ENCODE measurements around the gene PRMT3.
"Not testable (repeated sequence)": the region's sequence is repeated elsewhere in the genome, so short reads cannot be mapped to it uniquely, and the experiment has no call there.

The PRMT3 gene

GRCh38 chr11:20457001-20457799 is 69.7 kb downstream of the PRMT3 start:
- DNase-seq: no peak
- Mint-ChIP-seq H3K36me3 (peaks cover 25 to 44% of the 10 kb centered on the region in 2 donors), H3K4me3 (no peak overlapping the region), H3K27me3 (no peaks in the 10 kb centered on the region), H3K27ac (no peak overlapping the region), H3K9me3 (peaks cover 0 to 3% of the 10 kb centered on the region in 2 donors), H3K4me1 (no peaks in the 10 kb centered on the region)
- ATAC-seq (replicated peaks): no peak

GRCh38 chr11:20457934-20458680 is 70.6 kb downstream of the PRMT3 start:
- ATAC-seq (replicated peaks) (no peak), DNase-seq (no peak)
- Mint-ChIP-seq H3K36me3 (peaks cover 27 to 44% of the 10 kb centered on the region in 2 donors), H3K9me3 (peaks cover 0 to 3% of the 10 kb centered on the region in 2 donors), H3K4me3 (no peak overlapping the region), H3K27ac (no peak overlapping the region), H3K4me1 (no peaks in the 10 kb centered on the region), H3K27me3 (no peaks in the 10 kb centered on the region)

GRCh38 chr11:20458905-20459632 is 71.6 kb downstream of the PRMT3 start:
- H3K36me3 Mint-ChIP-seq: peaks cover 28 to 44% of the 10 kb centered on the region in 2 donors
- ATAC-seq (replicated peaks): no peak
- H3K9me3 Mint-ChIP-seq: peaks cover 0 to 3% of the 10 kb centered on the region in 2 donors

GRCh38 chr11:20459865-20460264 is 72.3 kb downstream of the PRMT3 start:
- ATAC-seq (replicated peaks) (no peak), DNase-seq (no peak)
- no peak overlapping the region for H3K27ac Mint-ChIP-seq
- no peaks in the 10 kb centered on the region for H3K27me3 Mint-ChIP-seq
- no peaks in the 10 kb centered on the region for H3K4me1 Mint-ChIP-seq
- peaks cover 28 to 41% of the 10 kb centered on the region in 2 donors for H3K36me3 Mint-ChIP-seq
- H3K9me3 Mint-ChIP-seq: peaks cover 0 to 3% of the 10 kb centered on the region in 2 donors
- H3K4me3 Mint-ChIP-seq: no peak overlapping the region

More at GRCh38 chr11:20458905-20459632, 71.6 kb downstream of the PRMT3 start:
- Mint-ChIP-seq H3K27me3 (no peaks in the 10 kb centered on the region), H3K27ac (no peak overlapping the region), H3K4me3 (no peak overlapping the region), H3K4me1 (no peaks in the 10 kb centered on the region)
- DNase-seq: no peak

GRCh38 chr11:20464518-20464917 is 77.0 kb downstream of the PRMT3 start:
- H3K9me3 Mint-ChIP-seq: no peaks in the 10 kb centered on the region
- H3K27ac Mint-ChIP-seq: no peak overlapping the region
- H3K36me3 Mint-ChIP-seq: peaks cover 20 to 39% of the 10 kb centered on the region in 2 donors
- DNase-seq (no peak), ATAC-seq (replicated peaks) (no peak)
- H3K4me1 Mint-ChIP-seq: no peaks in the 10 kb centered on the region
- no peaks in the 10 kb centered on the region for H3K27me3 Mint-ChIP-seq
- no peak overlapping the region for H3K4me3 Mint-ChIP-seq

GRCh38 chr11:20467487-20468185 is 80.1 kb downstream of the PRMT3 start:
- H3K4me3 Mint-ChIP-seq: no peak overlapping the region
- ATAC-seq (replicated peaks) (no peak), DNase-seq (no peak)
- H3K9me3 Mint-ChIP-seq: peaks cover 0 to 7% of the 10 kb centered on the region in 2 donors
- H3K4me1 Mint-ChIP-seq: no peaks in the 10 kb centered on the region
- H3K27me3 Mint-ChIP-seq: no peaks in the 10 kb centered on the region
- H3K36me3 Mint-ChIP-seq: peaks cover 24 to 38% of the 10 kb centered on the region in 2 donors
- H3K27ac Mint-ChIP-seq: no peak overlapping the region

DNA sequence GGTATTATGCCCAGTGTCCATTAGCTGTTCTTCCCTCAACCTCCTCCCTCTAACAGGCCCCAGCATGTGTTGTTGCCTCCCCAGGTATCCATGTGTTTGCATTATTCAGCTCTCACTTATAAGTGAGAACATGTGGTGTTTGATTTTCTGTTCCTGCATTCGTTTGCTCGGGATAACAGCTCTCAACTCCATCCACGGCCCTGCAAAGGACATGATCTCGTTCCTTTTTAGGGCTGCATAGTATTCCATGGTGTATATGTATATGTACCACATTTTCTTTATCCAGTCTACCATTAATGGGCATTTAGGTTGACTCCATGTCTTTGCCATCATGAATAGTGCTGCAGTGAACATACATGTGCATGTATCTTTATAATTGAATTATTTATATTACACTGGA is 82.8 kb downstream of the PRMT3 start:
- ATAC-seq (replicated peaks) (no peak), DNase-seq (no peak)
- Mint-ChIP-seq H3K27me3 (no peaks in the 10 kb centered on the region), H3K4me3 (no peak overlapping the region), H3K27ac (no peak overlapping the region), H3K9me3 (peaks cover 0 to 7% of the 10 kb centered on the region in 2 donors), H3K36me3 (peaks cover 27 to 46% of the 10 kb centered on the region in 2 donors), H3K4me1 (peaks cover 14 to 26% of the 10 kb centered on the region in 2 donors)

DNA sequence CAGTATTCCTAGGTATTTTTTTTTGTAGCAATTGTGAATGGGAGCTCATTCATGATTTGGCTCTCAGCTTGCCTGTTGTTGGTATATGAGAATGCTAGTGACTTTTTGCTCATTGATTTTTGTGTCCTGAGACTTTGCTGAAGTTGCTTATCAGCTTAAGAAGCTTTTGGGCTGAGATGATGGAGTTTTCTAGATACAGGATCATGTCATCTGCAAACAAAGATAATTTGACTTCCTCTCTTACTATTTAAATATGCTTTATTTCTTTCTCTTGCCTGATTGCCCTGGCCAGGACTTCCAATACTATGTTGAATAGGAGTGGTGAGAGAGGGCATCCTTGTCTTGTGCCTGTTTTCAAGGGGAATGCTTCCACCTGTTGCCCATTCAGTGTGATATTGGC is 84.4 kb downstream of the PRMT3 start:
- not testable (repeated sequence) for ATAC-seq (replicated peaks); H3K27ac Mint-ChIP-seq; H3K27me3 Mint-ChIP-seq; H3K9me3 Mint-ChIP-seq; H3K4me3 Mint-ChIP-seq; DNase-seq
- peaks cover 28 to 46% of the 10 kb centered on the region in 2 donors for H3K36me3 Mint-ChIP-seq
- H3K4me1 Mint-ChIP-seq: peaks cover 15 to 30% of the 10 kb centered on the region in 2 donors

- H3K4me3 Mint-ChIP-seq: no peak overlapping the region
- H3K36me3 Mint-ChIP-seq: peaks cover 32 to 47% of the 10 kb centered on the region in 2 donors
- DNase-seq (no peak), ATAC-seq (replicated peaks) (peak in 1 of 2 donors; percentile 29)
- H3K27me3 Mint-ChIP-seq: no peaks in the 10 kb centered on the region
- H3K9me3 Mint-ChIP-seq: peaks cover 0 to 7% of the 10 kb centered on the region in 2 donors
- H3K4me1 Mint-ChIP-seq: peaks cover 18 to 35% of the 10 kb centered on the region in 2 donors
- peak overlapping the region; percentile 67 for H3K27ac Mint-ChIP-seq
These were observed 86.8 kb downstream of the PRMT3 start for GRCh38 chr11:20474176-20474881.

DNA sequence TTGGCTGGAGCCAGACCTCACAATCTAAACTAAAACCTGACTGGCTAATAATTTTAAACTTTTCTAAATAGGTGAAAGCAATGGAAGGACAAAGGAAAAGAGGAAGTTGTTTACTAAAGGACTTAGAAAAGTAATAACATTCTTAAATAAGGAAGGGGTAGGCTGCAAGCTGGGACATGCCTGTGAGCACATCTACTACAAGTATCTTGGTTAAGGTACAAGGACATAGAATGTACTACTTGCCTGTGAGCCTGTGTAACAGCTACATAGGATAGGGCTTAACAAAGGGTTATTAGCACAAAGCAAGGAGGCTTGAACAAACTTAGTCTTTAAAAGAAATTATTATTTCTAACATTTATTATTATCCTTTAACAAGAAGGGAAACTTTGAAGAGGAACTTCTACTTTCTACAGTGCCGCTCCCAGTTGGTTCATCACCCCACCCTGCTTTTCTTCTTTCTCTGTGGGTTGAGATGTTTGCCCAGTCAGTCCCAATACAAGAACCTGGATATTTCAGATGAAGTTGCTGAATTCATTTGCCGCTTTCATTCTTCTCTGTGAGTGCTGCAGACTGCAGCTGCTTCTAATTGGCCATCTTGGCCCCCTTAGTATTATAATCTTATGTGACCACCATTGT is 87.5 kb downstream of the PRMT3 start:
- no peak for DNase-seq

DNA sequence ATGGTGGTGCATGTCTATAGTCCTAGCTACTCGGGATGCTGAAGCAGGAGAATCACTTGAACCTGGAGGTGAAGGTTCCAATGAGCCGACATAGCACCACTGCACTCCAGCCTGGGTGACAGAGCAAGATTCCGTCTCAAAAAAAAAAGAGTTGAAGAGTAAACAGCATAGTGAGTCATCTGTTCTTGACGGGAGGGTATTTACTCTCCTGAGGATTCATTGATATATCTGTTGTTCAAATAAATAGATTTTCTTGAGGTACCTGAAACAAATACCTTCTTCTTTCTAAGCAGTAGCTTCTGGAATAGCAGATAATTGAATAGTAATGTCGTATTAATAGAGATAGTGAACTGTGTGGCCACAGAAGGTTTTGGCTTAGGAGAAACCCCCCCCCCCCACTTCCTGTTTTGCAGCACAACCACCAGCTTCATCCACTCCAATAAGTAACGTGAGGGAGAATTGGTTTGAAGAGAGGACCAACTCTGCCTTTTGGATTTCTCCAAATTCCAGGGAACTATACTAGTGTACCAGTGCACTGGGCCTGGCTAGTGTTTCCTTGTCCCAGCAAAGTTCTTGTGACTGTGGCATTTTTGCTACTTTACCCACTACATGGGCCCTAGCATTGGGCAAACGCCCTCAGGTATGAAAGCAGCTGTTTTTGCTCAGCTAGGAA is 90.0 kb downstream of the PRMT3 start:
- DNase-seq (no peak), ATAC-seq (replicated peaks) (no peak)
- Mint-ChIP-seq H3K9me3 (no peaks in the 10 kb centered on the region), H3K27me3 (no peaks in the 10 kb centered on the region), H3K4me1 (peaks cover 18 to 35% of the 10 kb centered on the region in 2 donors), H3K27ac (no peak overlapping the region), H3K4me3 (no peak overlapping the region), H3K36me3 (peaks cover 26 to 44% of the 10 kb centered on the region in 2 donors)

More for the DNA sequence above, 87.5 kb downstream of the PRMT3 start:
- Mint-ChIP-seq H3K4me3 (no peak overlapping the region), H3K9me3 (peaks cover 0 to 7% of the 10 kb centered on the region in 2 donors), H3K4me1 (peaks cover 18 to 35% of the 10 kb centered on the region in 2 donors), H3K27me3 (no peaks in the 10 kb centered on the region), H3K36me3 (peaks cover 30 to 52% of the 10 kb centered on the region in 2 donors), H3K27ac (no peak overlapping the region)
- peak; percentile 43 to 51 for ATAC-seq (replicated peaks)

DNA sequence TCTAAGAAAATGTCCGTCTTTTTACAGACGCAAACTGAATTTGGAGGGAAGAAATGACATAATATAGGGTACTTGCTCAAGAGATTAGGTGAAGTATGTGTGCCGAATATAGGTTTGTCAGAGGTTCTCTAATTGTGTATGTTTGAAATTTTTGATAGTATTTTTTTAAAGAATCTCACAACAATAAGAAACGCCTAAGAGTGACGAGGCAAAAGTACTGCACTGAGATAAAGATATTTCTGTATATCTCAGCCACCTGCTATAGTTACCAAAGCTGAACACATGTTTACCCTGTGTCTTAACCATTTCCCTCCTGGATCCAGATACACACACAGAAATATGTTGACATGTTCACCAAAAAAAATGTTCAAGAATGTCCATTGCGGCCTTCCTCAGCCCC is 92.0 kb downstream of the PRMT3 start:
- H3K36me3 Mint-ChIP-seq: peaks cover 25 to 50% of the 10 kb centered on the region in 2 donors
- H3K4me1 Mint-ChIP-seq: peaks cover 10 to 17% of the 10 kb centered on the region in 2 donors

More for the DNA sequence above, 92.0 kb downstream of the PRMT3 start:
- Mint-ChIP-seq H3K4me3 (no peak overlapping the region), H3K9me3 (no peaks in the 10 kb centered on the region), H3K27me3 (no peaks in the 10 kb centered on the region), H3K27ac (no peak overlapping the region)
- DNase-seq (no peak), ATAC-seq (replicated peaks) (no peak)
